Measurements from ENCODE around the gene PSMD3.

DNA sequence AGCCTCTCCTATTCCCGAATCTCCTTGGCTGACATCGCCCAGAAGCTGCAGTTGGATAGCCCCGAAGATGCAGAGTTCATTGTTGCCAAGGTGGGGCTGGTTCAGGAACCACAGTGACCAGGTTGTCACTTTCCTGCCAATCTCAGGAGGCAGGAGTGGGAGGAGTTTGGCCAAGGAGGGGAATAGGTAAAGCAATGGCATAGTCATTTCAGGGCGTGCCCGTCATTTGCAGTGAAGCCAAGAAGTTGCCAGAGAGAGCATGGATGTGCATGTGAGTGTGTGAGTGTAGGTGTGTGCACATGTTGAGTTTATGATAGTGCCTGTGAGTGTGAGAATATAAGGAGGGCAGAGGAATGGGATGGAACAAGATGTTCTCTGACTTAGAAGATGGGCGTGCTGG, 14.8 kb downstream of the PSMD3 start:
- TF ChIP-seq, protein P1, sequence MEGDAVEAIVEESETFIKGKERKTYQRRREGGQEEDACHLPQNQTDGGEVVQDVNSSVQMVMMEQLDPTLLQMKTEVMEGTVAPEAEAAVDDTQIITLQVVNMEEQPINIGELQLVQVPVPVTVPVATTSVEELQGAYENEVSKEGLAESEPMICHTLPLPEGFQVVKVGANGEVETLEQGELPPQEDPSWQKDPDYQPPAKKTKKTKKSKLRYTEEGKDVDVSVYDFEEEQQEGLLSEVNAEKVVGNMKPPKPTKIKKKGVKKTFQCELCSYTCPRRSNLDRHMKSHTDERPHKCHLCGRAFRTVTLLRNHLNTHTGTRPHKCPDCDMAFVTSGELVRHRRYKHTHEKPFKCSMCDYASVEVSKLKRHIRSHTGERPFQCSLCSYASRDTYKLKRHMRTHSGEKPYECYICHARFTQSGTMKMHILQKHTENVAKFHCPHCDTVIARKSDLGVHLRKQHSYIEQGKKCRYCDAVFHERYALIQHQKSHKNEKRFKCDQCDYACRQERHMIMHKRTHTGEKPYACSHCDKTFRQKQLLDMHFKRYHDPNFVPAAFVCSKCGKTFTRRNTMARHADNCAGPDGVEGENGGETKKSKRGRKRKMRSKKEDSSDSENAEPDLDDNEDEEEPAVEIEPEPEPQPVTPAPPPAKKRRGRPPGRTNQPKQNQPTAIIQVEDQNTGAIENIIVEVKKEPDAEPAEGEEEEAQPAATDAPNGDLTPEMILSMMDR (IDR thresholded peaks at IDR 0.05 in 4 of 5, conservative IDR thresholded peaks at IDR 0.05 in 1 of 5), result no peak
- no peak for TF ChIP-seq POLR2A (IDR thresholded peaks at IDR 0.05)

Measured in gastrocnemius medialis (tissue), 4 donors.